Gastroesophageal sphincter (tissue), 4 donors: ENCODE data around the gene XIRP2. TPM values are rescaled to one million over a fixed set of nuclear protein-coding genes. Genes with fewer than 3 reads are reported as not detected.

Experiments
- ATAC-seq: fragments of 150-250 bp; one replicate; pipeline ENCODE4 v1.9.1; 2016; ENCODE audit warnings: mild to moderate bottlenecking, moderate library complexity
- H3K27ac ChIP-seq, 4 donors: fragments of 200-600 bp; sonication (generic) in 3 of 4; 1 replicate in 3 of 4; 2 replicates in 1 of 4; pipeline ENCODE4 v1.5.1; 2016 to 2019
- H3K27me3 ChIP-seq: fragments of 200-600 bp; sonication (generic); one replicate; pipeline ENCODE4 v1.5.1; 2019
- H3K36me3 ChIP-seq, 2 donors: fragments of 200-600 bp; sonication (generic); one replicate each; pipeline ENCODE4 v1.5.1; 2019; ENCODE audit warnings: control low read depth in 1 of 2
- H3K4me1 ChIP-seq, 3 donors: fragments of 200-600 bp; sonication (generic); 1 replicate in 2 of 3; 2 replicates in 1 of 3; pipeline ENCODE4 v1.5.1; 2016 to 2019; ENCODE audit warnings: control low read depth in 2 of 3
- H3K4me3 ChIP-seq, 2 donors: fragments of 200-600 bp; sonication (generic); one replicate each; pipeline ENCODE4 v1.5.1; 2019; ENCODE audit warnings: mild to moderate bottlenecking in 1 of 2, moderate library complexity in 1 of 2
- H3K9me3 ChIP-seq, 3 donors: fragments of 200-600 bp; sonication (generic); one replicate each; pipeline ENCODE4 v1.5.1; 2017 to 2019; ENCODE audit warnings: control low read depth in 2 of 3
- CTCF ChIP-seq, 4 experiments: fragments of 200-600 bp in 2 of 4; fragments of 450-650 bp in 2 of 4; sonication (generic) in 1 of 4; IDR thresholded peaks; one replicate each; pipeline ENCODE4 v1.5.1; 2017 to 2019; ENCODE audit warnings: antibody characterized with exemption in 4 of 4, mild to moderate bottlenecking in 2 of 4, moderate library complexity in 2 of 4
- EP300 ChIP-seq: sonication (generic); formaldehyde crosslinking; IDR thresholded peaks from one replicate; pipeline ENCODE4 v1.6.1; 2017; ENCODE audit warnings: antibody characterized with exemption, mild to moderate bottlenecking
- POLR2A ChIP-seq, 2 donors: fragments of 450-650 bp; IDR thresholded peaks; one replicate each; pipeline ENCODE4 v1.6.1; 2017; ENCODE audit warnings: antibody characterized with exemption in 2 of 2, mild to moderate bottlenecking in 2 of 2, moderate library complexity in 1 of 2
- POLR2AphosphoS5 ChIP-seq: sonication (generic); formaldehyde crosslinking; IDR thresholded peaks from one replicate; pipeline ENCODE4 v1.6.1; 2017; ENCODE audit warnings: antibody characterized with exemption
- WGBS, 2 donors: methylation state at CpG; one replicate each; pipeline ENCODE4 v1.1.5; 2018; ENCODE audit warnings: low coverage in 1 of 2; 5-methylcytosine and 5-hydroxymethylcytosine counted together
- total RNA-seq, 4 donors: library from RNA; depleted of rRNA; stranded (reverse); fragments of >200 nt; gene quantifications; one replicate each; pipeline ENCODE4 v1.1.0, GENCODE V29; 2016

Gene XIRP2
- total RNA-seq, 4 donors from 2014 or later = 0.19 TPM; not detected in 3

GRCh38 chr2:167140767-167141166, 252.5 kb downstream of the XIRP2 start:
- Histone ChIP-seq H3K4me1 (peaks cover 0 to 7% (median 0%) of the 10 kb centered on the region in 3 donors), H3K27ac (peak overlapping the region in 1 of 4 donors; percentile 30), H3K9me3 (no peaks in the 10 kb centered on the region), H3K36me3 (no peaks in the 10 kb centered on the region), H3K27me3 (no peaks in the 10 kb centered on the region), H3K4me3 (no peak overlapping the region)
- peak; percentile 90 for ATAC-seq
- WGBS, 2 donors = 17 to 23% methylated on average over 4 of the region's 4 CpGs
- TF ChIP-seq POLR2A (IDR thresholded peaks at IDR 0.05) = no peak
- TF ChIP-seq EP300 = no peak
- no peak for TF ChIP-seq CTCF (IDR thresholded peaks at IDR 0.05)
- peak; percentile 89 for TF ChIP-seq POLR2AphosphoS5

GRCh38 chr2:167142554-167142953, 254.3 kb downstream of the XIRP2 start:
- Histone ChIP-seq H3K9me3 (no peaks in the 10 kb centered on the region), H3K36me3 (no peaks in the 10 kb centered on the region), H3K4me1 (peaks cover 0 to 7% (median 0%) of the 10 kb centered on the region in 3 donors), H3K27ac (no peak overlapping the region), H3K27me3 (no peaks in the 10 kb centered on the region), H3K4me3 (no peak overlapping the region)
- no peak for TF ChIP-seq CTCF (IDR thresholded peaks at IDR 0.05)
- TF ChIP-seq POLR2A (IDR thresholded peaks at IDR 0.05) = no peak
- TF ChIP-seq EP300 = no peak
- no peak for TF ChIP-seq POLR2AphosphoS5
- no peak for ATAC-seq
- WGBS, 2 donors = 55 to 60% methylated on average over 2 of the region's 2 CpGs

- peaks cover 0 to 7% (median 0%) of the 10 kb centered on the region in 3 donors for H3K4me1 ChIP-seq
- no peaks in the 10 kb centered on the region for H3K27me3 ChIP-seq
- H3K36me3 ChIP-seq = no peaks in the 10 kb centered on the region
- H3K9me3 ChIP-seq = no peaks in the 10 kb centered on the region
- ATAC-seq = no peak
- TF ChIP-seq EP300 (no peak), POLR2A (IDR thresholded peaks at IDR 0.05) (no peak), CTCF (IDR thresholded peaks at IDR 0.05) (no peak), POLR2AphosphoS5 (no peak)
- H3K4me3 ChIP-seq = no peak overlapping the region
- 13 to 26% methylated on average over 5 of the region's 5 CpGs for WGBS, 2 donors
- H3K27ac ChIP-seq = no peak overlapping the region
These were observed 256.1 kb downstream of the XIRP2 start for GRCh38 chr2:167144179-167144898.

- H3K4me3 ChIP-seq = no peak overlapping the region
- 36 to 64% methylated on average over 5 to 6 of the region's 6 CpGs for WGBS, 2 donors
- ATAC-seq = no peak
- no peaks in the 10 kb centered on the region for H3K27me3 ChIP-seq
- no peak overlapping the region for H3K27ac ChIP-seq
- TF ChIP-seq EP300 = no peak
- no peak for TF ChIP-seq POLR2AphosphoS5
- no peak for TF ChIP-seq POLR2A (IDR thresholded peaks at IDR 0.05)
- no peak for TF ChIP-seq CTCF (IDR thresholded peaks at IDR 0.05)
- H3K36me3 ChIP-seq = no peaks in the 10 kb centered on the region
- no peaks in the 10 kb centered on the region for H3K4me1 ChIP-seq
- H3K9me3 ChIP-seq = no peaks in the 10 kb centered on the region
These were observed 259.1 kb downstream of the XIRP2 start for GRCh38 chr2:167147271-167147941.

- no CpG with 5 or more reads among the region's 1 CpG for WGBS, 2 donors
- no peak overlapping the region for H3K4me3 ChIP-seq
- H3K27ac ChIP-seq = no peak overlapping the region
- H3K4me1 ChIP-seq = no peaks in the 10 kb centered on the region
- H3K9me3 ChIP-seq = no peaks in the 10 kb centered on the region
- no peak for TF ChIP-seq EP300
- TF ChIP-seq POLR2A (IDR thresholded peaks at IDR 0.05) = no peak
- no peak for TF ChIP-seq CTCF (IDR thresholded peaks at IDR 0.05)
- TF ChIP-seq POLR2AphosphoS5 = no peak
- ATAC-seq = no peak
- no peaks in the 10 kb centered on the region for H3K36me3 ChIP-seq
- H3K27me3 ChIP-seq = no peaks in the 10 kb centered on the region
These were observed 263.6 kb downstream of the XIRP2 start for GRCh38 chr2:167151894-167152293.
